ENCODE measurements around the gene KCNH8.

DNA sequence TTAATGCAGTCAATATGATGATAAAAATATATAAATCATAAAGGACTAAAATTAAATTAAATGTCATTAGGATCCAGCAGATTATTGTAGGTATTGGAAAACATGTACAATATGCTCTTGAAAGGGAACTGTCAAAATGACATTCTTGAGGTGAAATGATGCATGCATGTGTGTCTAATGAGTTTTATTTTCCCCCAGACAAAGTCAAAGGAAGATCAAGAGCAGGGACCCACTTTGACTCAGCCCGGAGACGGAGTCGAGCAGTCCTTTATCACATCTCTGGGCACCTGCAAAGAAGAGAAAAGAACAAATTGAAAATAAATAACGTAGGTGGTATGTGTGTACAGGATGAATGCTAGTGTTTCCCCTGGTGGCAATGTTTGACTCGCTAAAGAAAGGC, 194.1 kb downstream of the KCNH8 start:
- TF ChIP-seq CTCF (IDR thresholded peaks at IDR 0.05) (no peak), POLR2A (IDR thresholded peaks at IDR 0.05) (no peak)
